ENCODE data around the gene DCTN4. TPM values are rescaled to one million over a fixed set of nuclear protein-coding genes. Genes with fewer than 3 reads are reported as not detected.
A peak's percentile ranks its signal among the peaks of the same experiment; 100 is the strongest.

DCTN4 gene
- total RNA-seq, 4 donors from 2014 or later, result 65.4 to 78.5 (median 72.8) TPM

GRCh38 chr5:150781706-150782614 lies 23.1 kb upstream of the DCTN4 start:
- TF ChIP-seq POLR2A (IDR thresholded peaks at IDR 0.05), result no peak
- no peak for TF ChIP-seq CTCF (IDR thresholded peaks at IDR 0.05)
- H3K36me3 ChIP-seq, result no peaks in the 10 kb centered on the region
- WGBS, 2 donors, result 78 to 84% methylated on average over 9 to 10 of the region's 10 CpGs
- H3K9me3 ChIP-seq, result no peaks in the 10 kb centered on the region
- H3K4me1 ChIP-seq, result peaks cover 26 to 32% of the 10 kb centered on the region in 2 donors
- H3K27ac ChIP-seq, result peak overlapping the region; percentile 62 to 88 (median 82)
- DNase-seq, result peak; percentile 21 to 30
- no peak overlapping the region for H3K4me3 ChIP-seq (replicated peaks in 1 of 3)
- intact Hi-C loops (cut with DNase I), result loop anchor here (5.0 kb wide), 1 partner anchor 80 kb away; the partner anchor contains the start of gene RBM22
- H3K27me3 ChIP-seq, result no peaks in the 10 kb centered on the region

- H3K27ac ChIP-seq, result peak overlapping the region; percentile 62 to 88 (median 82)
- peaks cover 26 to 32% of the 10 kb centered on the region in 2 donors for H3K4me1 ChIP-seq
- WGBS, 2 donors, result 91 to 92% methylated on average over 5 of the region's 5 CpGs
- H3K4me3 ChIP-seq (replicated peaks in 1 of 3), result no peak overlapping the region
- DNase-seq, result no peak
- no peaks in the 10 kb centered on the region for H3K36me3 ChIP-seq
- TF ChIP-seq POLR2A (IDR thresholded peaks at IDR 0.05) (no peak), CTCF (IDR thresholded peaks at IDR 0.05) (no peak)
- H3K27me3 ChIP-seq, result no peaks in the 10 kb centered on the region
- intact Hi-C loops (cut with DNase I), result loop anchor here (5.0 kb wide), 1 partner anchor 79 kb away; the partner anchor contains the start of gene RBM22
- H3K9me3 ChIP-seq, result no peaks in the 10 kb centered on the region
Observed at GRCh38 chr5:150780816-150781221, 22.0 kb upstream of the DCTN4 start.

GRCh38 chr5:150780187-150780692 lies 21.4 kb upstream of the DCTN4 start:
- 76 to 79% methylated on average over 6 of the region's 6 CpGs for WGBS, 2 donors
- Histone ChIP-seq H3K27ac (peak overlapping the region; percentile 82 to 95 (median 88)), H3K36me3 (no peaks in the 10 kb centered on the region), H3K4me3 (replicated peaks in 1 of 3) (peak overlapping the region in 1 of 3 donors; percentile 76), H3K9me3 (no peaks in the 10 kb centered on the region), H3K27me3 (no peaks in the 10 kb centered on the region), H3K4me1 (peaks cover 26 to 32% of the 10 kb centered on the region in 2 donors)
- intact Hi-C loops (cut with DNase I), result loop anchor here (5.0 kb wide), 1 partner anchor 78 kb away; the partner anchor contains the start of gene RBM22
- peak; percentile 17 to 22 for DNase-seq
- TF ChIP-seq CTCF (IDR thresholded peaks at IDR 0.05), result no peak
- TF ChIP-seq POLR2A (IDR thresholded peaks at IDR 0.05), result no peak

- no peak for DNase-seq
- intact Hi-C loops (cut with DNase I), result loop anchor here (5.0 kb wide), 1 partner anchor 77 kb away; the partner anchor contains the start of gene RBM22
- Histone ChIP-seq H3K4me3 (replicated peaks in 1 of 3) (peak overlapping the region in 2 of 3 donors; percentile 76 to 88), H3K36me3 (no peaks in the 10 kb centered on the region), H3K9me3 (no peaks in the 10 kb centered on the region), H3K27ac (peak overlapping the region; percentile 82 to 95 (median 88)), H3K27me3 (no peaks in the 10 kb centered on the region), H3K4me1 (peaks cover 26 to 32% of the 10 kb centered on the region in 2 donors)
- TF ChIP-seq CTCF (IDR thresholded peaks at IDR 0.05) (no peak), POLR2A (IDR thresholded peaks at IDR 0.05) (no peak)
- 45 to 58% methylated on average over 9 to 13 of the region's 13 CpGs for WGBS, 2 donors
Observed at GRCh38 chr5:150779397-150780186, 20.8 kb upstream of the DCTN4 start.

All from thyroid gland (tissue), 4 donors.